Measurements from ENCODE around the gene TMX4.

DNA sequence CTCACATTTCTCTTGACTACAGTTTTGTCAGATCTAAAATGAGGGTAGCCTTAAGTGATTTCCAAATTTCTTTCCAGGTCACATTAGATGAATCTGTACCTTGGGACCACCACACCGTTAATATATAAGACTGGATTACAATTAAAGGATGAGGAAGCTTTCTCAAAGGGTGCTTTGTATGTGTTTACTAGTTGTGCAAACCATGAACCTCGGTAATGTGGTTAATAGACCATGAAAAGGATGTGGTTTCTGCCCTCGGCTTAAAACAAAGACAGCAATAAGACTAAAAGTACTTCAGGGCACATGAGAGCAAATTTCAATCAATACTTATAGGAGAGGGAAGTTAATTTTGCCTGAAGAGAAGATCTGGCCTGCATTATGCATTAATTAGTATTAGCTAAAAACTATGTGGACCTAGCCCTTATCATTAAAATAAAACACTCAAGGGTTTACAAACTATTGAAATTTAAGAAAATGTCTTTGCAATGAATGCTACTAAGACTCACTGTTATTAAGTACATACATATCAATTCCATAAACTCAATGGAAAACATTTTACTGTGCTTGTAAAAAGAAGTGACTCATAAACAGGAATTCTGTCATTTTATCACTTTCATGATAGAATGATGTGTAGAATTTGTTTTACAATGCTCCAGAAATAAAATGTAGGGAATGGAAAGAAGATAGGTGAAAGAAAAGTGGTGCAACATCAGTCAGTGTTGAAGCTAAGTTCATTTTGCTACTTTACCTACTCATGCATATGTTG, 936 bp upstream of the TMX4 start:
- TF ChIP-seq CTCF (IDR thresholded peaks at IDR 0.05) (no peak), POLR2A (IDR thresholded peaks at IDR 0.05) (no peak)

Measured in testis (tissue), 2 donors.